ENCODE data around the gene MSL1.

DNA sequence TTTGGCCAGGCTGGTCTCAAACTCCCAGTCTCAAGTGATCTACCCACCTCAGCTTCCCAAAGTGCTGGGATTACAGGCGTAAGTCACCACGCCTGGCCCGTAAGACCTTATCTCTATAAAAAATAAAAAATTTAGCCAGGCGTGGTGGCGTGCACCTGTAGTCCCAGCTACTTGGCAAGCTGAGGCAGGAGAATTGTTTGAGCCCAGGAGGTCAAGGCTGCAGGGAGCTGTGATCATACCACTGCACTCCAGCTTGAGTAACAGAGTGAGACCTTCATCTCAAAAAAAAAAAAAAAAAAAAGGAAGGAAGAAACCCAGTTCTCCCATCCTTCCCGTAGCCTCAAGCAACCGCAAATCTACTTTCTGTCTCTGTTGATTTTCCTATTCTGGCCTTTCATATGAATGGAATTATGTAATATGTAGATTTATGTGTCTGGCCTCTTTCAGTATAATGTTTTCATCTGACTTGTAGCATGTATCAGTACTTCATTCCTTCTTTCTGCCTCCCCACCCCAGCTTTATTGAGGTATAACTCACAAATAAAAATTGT is 29.7 kb downstream of the MSL1 start:
- TF ChIP-seq FOXA1 (IDR thresholded peaks at IDR 0.05) (no peak), ELF4 (IDR thresholded peaks at IDR 0.05) (no peak), FOXM1 (IDR thresholded peaks at IDR 0.05; ENCODE audit: borderline replicate concordance) (no peak), L3MBTL2 (conservative IDR thresholded peaks at IDR 0.05) (no peak), NFRKB (IDR thresholded peaks at IDR 0.05) (no peak), SP1 (IDR thresholded peaks at IDR 0.05) (no peak), FOXK2 (IDR thresholded peaks at IDR 0.05) (no peak), TARDBP (IDR thresholded peaks at IDR 0.05) (no peak), HDGF (IDR thresholded peaks at IDR 0.05; ENCODE audit: borderline replicate concordance) (no peak), LEF1 (IDR thresholded peaks at IDR 0.05; ENCODE audit: borderline replicate concordance) (no peak), ARNT (IDR thresholded peaks at IDR 0.05) (no peak), CTBP1 (IDR thresholded peaks at IDR 0.05; ENCODE audit: borderline replicate concordance) (no peak), ZNF384 (IDR thresholded peaks at IDR 0.05) (no peak)
- TF ChIP-seq, protein P1, sequence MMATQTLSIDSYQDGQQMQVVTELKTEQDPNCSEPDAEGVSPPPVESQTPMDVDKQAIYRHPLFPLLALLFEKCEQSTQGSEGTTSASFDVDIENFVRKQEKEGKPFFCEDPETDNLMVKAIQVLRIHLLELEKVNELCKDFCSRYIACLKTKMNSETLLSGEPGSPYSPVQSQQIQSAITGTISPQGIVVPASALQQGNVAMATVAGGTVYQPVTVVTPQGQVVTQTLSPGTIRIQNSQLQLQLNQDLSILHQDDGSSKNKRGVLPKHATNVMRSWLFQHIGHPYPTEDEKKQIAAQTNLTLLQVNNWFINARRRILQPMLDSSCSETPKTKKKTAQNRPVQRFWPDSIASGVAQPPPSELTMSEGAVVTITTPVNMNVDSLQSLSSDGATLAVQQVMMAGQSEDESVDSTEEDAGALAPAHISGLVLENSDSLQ (IDR thresholded peaks at IDR 0.05), result no peak

All from HEK293T (cell line).